GM21786 (cell line): ENCODE results near the gene SERPINF2.
"Not testable (repeated sequence)": the region's sequence is repeated elsewhere in the genome, so short reads cannot be mapped to it uniquely, and the experiment has no call there.

Experiments used
- ATAC-seq: cut with Tn5 transposase; IDR thresholded peaks from one replicate; pipeline ENCODE4 v1.9.1; 2021; ENCODE audit not compliant: unreplicated experiment

SERPINF2 gene

GRCh38 chr17:1733759-1734158 is 8.9 kb upstream of the SERPINF2 start:
- ATAC-seq: no peak

GRCh38 chr17:1735418-1735817 is 7.3 kb upstream of the SERPINF2 start:
- no peak for ATAC-seq

- ATAC-seq: no peak
These were observed 6.8 kb upstream of the SERPINF2 start for GRCh38 chr17:1735834-1736347.

- ATAC-seq: no peak
These were observed 6.1 kb upstream of the SERPINF2 start for GRCh38 chr17:1736348-1737281.

GRCh38 chr17:1737531-1738291 is 5.0 kb upstream of the SERPINF2 start:
- ATAC-seq: no peak

GRCh38 chr17:1741899-1742298 is 772 bp upstream of the SERPINF2 start:
- not testable (repeated sequence) for ATAC-seq

- no peak for ATAC-seq
These were observed 393 bp downstream of the SERPINF2 start for GRCh38 chr17:1743088-1743439.

GRCh38 chr17:1744551-1745512 is 2.2 kb downstream of the SERPINF2 start:
- no peak for ATAC-seq

GRCh38 chr17:1745513-1746020 is 2.9 kb downstream of the SERPINF2 start:
- no peak for ATAC-seq

GRCh38 chr17:1746975-1747543 is 4.4 kb downstream of the SERPINF2 start:
- ATAC-seq: no peak

- ATAC-seq: no peak
These were observed 8.0 kb downstream of the SERPINF2 start for GRCh38 chr17:1750628-1751027.

- ATAC-seq: no peak
These were observed 10.0 kb downstream of the SERPINF2 start for GRCh38 chr17:1752425-1753262.

GRCh38 chr17:1753767-1754429 is 11.2 kb downstream of the SERPINF2 start:
- ATAC-seq: no peak

GRCh38 chr17:1754430-1755112 is 11.9 kb downstream of the SERPINF2 start:
- ATAC-seq: no peak

GRCh38 chr17:1755252-1755826 is 12.7 kb downstream of the SERPINF2 start:
- ATAC-seq: no peak

GRCh38 chr17:1755827-1756262 is 13.2 kb downstream of the SERPINF2 start:
- ATAC-seq: no peak

- no peak for ATAC-seq
These were observed 16.1 kb downstream of the SERPINF2 start for GRCh38 chr17:1758807-1759206.

GRCh38 chr17:1759529-1759928 is 16.9 kb downstream of the SERPINF2 start:
- no peak for ATAC-seq
